IPS DF 6.9 (cell line): Measurements from ENCODE around the gene IGF1.

ENCODE experiments used
- DNase-seq: peaks from one replicate; pipeline ENCODE4 v3.0.0-alpha.2; 2013; ENCODE audit warnings: low read depth, low spot score
- H3K27ac ChIP-seq: one replicate; pipeline ENCODE4 v1.5.1; 2013; ENCODE audit warnings: low read length, control low read depth
- H3K27me3 ChIP-seq: 2 replicates; pipeline ENCODE4 v1.6.1; 2013; ENCODE audit warnings: mild to moderate bottlenecking, low read length; ENCODE audit not compliant: control insufficient read depth, insufficient read depth
- H3K36me3 ChIP-seq: 2 replicates; pipeline ENCODE4 v1.6.1; 2013; ENCODE audit warnings: low read length; ENCODE audit not compliant: control insufficient read depth, insufficient read depth
- H3K4me1 ChIP-seq: 2 replicates; pipeline ENCODE4 v1.6.1; 2013; ENCODE audit warnings: low read length; ENCODE audit not compliant: control insufficient read depth, insufficient read depth
- H3K4me3 ChIP-seq: 2 replicates; pipeline ENCODE4 v1.5.1; 2013; ENCODE audit warnings: mild to moderate bottlenecking, low read length
- H3K9me3 ChIP-seq: 2 replicates; pipeline ENCODE4 v1.6.1; 2013; ENCODE audit warnings: low read length, inconsistent platforms; ENCODE audit not compliant: control insufficient read depth, insufficient read depth
- WGBS: extraction: QIAGEN DNeasy Blood & Tissue Kit; methylation state at CpG from one replicate; pipeline ENCODE4 v1.1.7; 2013; ENCODE audit warnings: mixed read lengths, missing lambda C conversion rate; ENCODE audit not compliant: insufficient read length, insufficient coverage; 5-methylcytosine and 5-hydroxymethylcytosine counted together

IGF1 gene

GRCh38 chr12:102498471-102498870, 18.1 kb upstream of the IGF1 start:
- H3K27ac ChIP-seq = no peak overlapping the region
- H3K36me3 ChIP-seq = no peaks in the 10 kb centered on the region
- no peaks in the 10 kb centered on the region; the same call in 1 of the 2 replicates for H3K4me1 ChIP-seq
- H3K4me3 ChIP-seq = no peak overlapping the region
- no peaks in the 10 kb centered on the region for H3K27me3 ChIP-seq
- no CpG with 5 or more reads among the region's 1 CpG for WGBS
- H3K9me3 ChIP-seq = no peaks in the 10 kb centered on the region
- DNase-seq = no peak

GRCh38 chr12:102497743-102498142, 17.4 kb upstream of the IGF1 start:
- no peak for DNase-seq
- Histone ChIP-seq H3K27ac (no peak overlapping the region), H3K4me1 (no peaks in the 10 kb centered on the region; the same call in 1 of the 2 replicates), H3K4me3 (no peak overlapping the region), H3K27me3 (no peaks in the 10 kb centered on the region), H3K36me3 (no peaks in the 10 kb centered on the region), H3K9me3 (no peaks in the 10 kb centered on the region)
- WGBS = no CpG with 5 or more reads among the region's 1 CpG

- Histone ChIP-seq H3K4me3 (no peak overlapping the region), H3K9me3 (no peaks in the 10 kb centered on the region), H3K27ac (no peak overlapping the region), H3K36me3 (no peaks in the 10 kb centered on the region), H3K4me1 (no peaks in the 10 kb centered on the region; the same call in 1 of the 2 replicates), H3K27me3 (no peaks in the 10 kb centered on the region)
- WGBS = no CpG with 5 or more reads among the region's 6 CpGs
- DNase-seq = no peak
Measured at GRCh38 chr12:102496591-102496990, 16.2 kb upstream of the IGF1 start.

GRCh38 chr12:102487226-102487625, 6.9 kb upstream of the IGF1 start:
- no peak overlapping the region for H3K27ac ChIP-seq
- H3K27me3 ChIP-seq = no peaks in the 10 kb centered on the region
- H3K4me1 ChIP-seq = peaks cover 1% of the 10 kb centered on the region; the same call in 1 of the 2 replicates
- no peaks in the 10 kb centered on the region for H3K9me3 ChIP-seq
- H3K4me3 ChIP-seq = no peak overlapping the region
- no CpG with 5 or more reads among the region's 2 CpGs for WGBS
- H3K36me3 ChIP-seq = no peaks in the 10 kb centered on the region
- no peak for DNase-seq

GRCh38 chr12:102486153-102486552, 5.8 kb upstream of the IGF1 start:
- DNase-seq = no peak
- no peaks in the 10 kb centered on the region for H3K36me3 ChIP-seq
- H3K4me3 ChIP-seq = no peak overlapping the region
- no peaks in the 10 kb centered on the region for H3K27me3 ChIP-seq
- peaks cover 1% of the 10 kb centered on the region; the same call in 1 of the 2 replicates for H3K4me1 ChIP-seq
- H3K27ac ChIP-seq = no peak overlapping the region
- H3K9me3 ChIP-seq = no peaks in the 10 kb centered on the region
- WGBS = no CpG with 5 or more reads among the region's 2 CpGs

GRCh38 chr12:102484428-102484958, 4.1 kb upstream of the IGF1 start:
- Histone ChIP-seq H3K4me3 (no peak overlapping the region), H3K27me3 (no peaks in the 10 kb centered on the region), H3K27ac (no peak overlapping the region), H3K36me3 (no peaks in the 10 kb centered on the region), H3K4me1 (peaks cover 1% of the 10 kb centered on the region; the same call in 1 of the 2 replicates), H3K9me3 (no peaks in the 10 kb centered on the region)
- DNase-seq = no peak
- no CpG with 5 or more reads among the region's 12 CpGs for WGBS

- Histone ChIP-seq H3K36me3 (no peaks in the 10 kb centered on the region), H3K27ac (no peak overlapping the region), H3K4me1 (peaks cover 1% of the 10 kb centered on the region; the same call in 1 of the 2 replicates), H3K4me3 (no peak overlapping the region), H3K27me3 (no peaks in the 10 kb centered on the region), H3K9me3 (no peaks in the 10 kb centered on the region)
- WGBS = no CpG with 5 or more reads among the region's 3 CpGs
- DNase-seq = no peak
Measured at GRCh38 chr12:102484017-102484416, 3.7 kb upstream of the IGF1 start.

GRCh38 chr12:102483466-102483865, 3.1 kb upstream of the IGF1 start:
- Histone ChIP-seq H3K36me3 (no peaks in the 10 kb centered on the region), H3K4me3 (no peak overlapping the region), H3K27me3 (no peaks in the 10 kb centered on the region), H3K9me3 (no peaks in the 10 kb centered on the region), H3K4me1 (peaks cover 3% of the 10 kb centered on the region; the same call in 1 of the 2 replicates), H3K27ac (no peak overlapping the region)
- WGBS = no CpG with 5 or more reads among the region's 2 CpGs
- no peak for DNase-seq

- H3K27ac ChIP-seq = no peak overlapping the region
- no peaks in the 10 kb centered on the region for H3K36me3 ChIP-seq
- DNase-seq = no peak
- no peaks in the 10 kb centered on the region for H3K27me3 ChIP-seq
- H3K4me1 ChIP-seq = peaks cover 3% of the 10 kb centered on the region; the same call in 1 of the 2 replicates
- no peak overlapping the region for H3K4me3 ChIP-seq
- no peaks in the 10 kb centered on the region for H3K9me3 ChIP-seq
Measured at GRCh38 chr12:102481705-102482425, 1.5 kb upstream of the IGF1 start.

GRCh38 chr12:102479939-102480338, 424 bp downstream of the IGF1 start:
- Histone ChIP-seq H3K27me3 (no peaks in the 10 kb centered on the region), H3K4me3 (no peak overlapping the region), H3K9me3 (no peaks in the 10 kb centered on the region), H3K27ac (no peak overlapping the region), H3K36me3 (no peaks in the 10 kb centered on the region), H3K4me1 (peaks cover 4% of the 10 kb centered on the region)
- WGBS = no CpG with 5 or more reads among the region's 4 CpGs
- DNase-seq = no peak
